ENCODE results near the gene UAP1.
"Not testable (repeated sequence)": the region's sequence is repeated elsewhere in the genome, so short reads cannot be mapped to it uniquely, and the experiment has no call there.

UAP1 gene

DNA sequence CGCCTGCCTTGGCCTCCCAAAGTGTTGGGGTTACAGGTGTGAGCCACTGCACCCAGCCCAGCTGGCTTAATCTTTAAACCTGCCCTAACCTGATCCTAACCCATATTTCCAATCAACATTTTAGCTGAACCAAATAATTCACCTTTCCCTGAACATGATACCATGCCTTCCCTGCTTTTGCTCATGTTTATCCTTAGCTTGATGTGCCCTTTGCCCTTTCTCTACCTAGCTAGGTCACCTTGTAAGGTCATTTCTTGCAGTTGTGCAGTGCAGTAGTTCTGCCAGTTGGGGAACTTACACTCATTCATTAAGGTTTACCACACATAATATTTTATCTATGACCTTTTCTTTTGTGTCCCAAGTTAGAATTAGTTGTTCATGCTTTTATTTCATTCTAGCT lies 5.3 kb downstream of the UAP1 start:
- DNase-seq, result no peak

DNA sequence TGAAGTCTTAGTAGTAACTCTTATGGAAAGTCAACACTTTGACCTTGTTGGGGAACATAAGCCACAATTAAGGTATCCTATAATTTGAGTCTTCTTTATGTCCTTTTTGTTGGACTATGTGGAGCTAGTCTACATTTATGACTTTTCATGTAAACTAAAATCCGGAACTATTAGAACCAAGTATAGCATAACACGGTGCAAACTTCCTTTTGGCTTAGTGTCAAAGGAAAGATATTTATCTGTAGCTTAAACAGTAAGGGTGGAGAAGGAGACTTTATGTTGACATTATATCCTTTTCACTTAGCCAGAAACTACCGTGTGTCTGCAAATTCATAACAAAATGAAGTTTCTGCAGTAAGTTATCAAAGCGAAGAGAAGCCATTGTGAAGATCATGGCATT lies 7.3 kb downstream of the UAP1 start:
- no peak for DNase-seq

DNA sequence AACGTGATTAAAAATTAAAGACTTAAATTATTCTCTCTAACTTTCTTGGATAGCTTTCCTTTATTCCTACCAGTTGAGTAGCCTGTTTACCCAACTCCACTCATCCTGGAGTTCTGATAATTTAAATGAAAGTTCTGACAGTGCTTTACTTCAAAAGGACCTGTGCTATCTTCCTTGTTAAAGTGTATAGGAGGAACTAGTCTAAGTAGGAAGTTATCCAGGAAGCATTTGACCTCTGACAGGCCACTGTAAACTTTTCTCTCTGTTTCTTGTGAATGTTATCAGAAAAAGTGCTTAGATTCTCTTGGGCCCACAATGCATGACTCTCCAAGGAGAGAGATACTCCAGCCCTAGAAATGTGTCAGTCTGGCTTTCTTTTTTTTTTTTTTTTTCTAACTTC lies 9.2 kb downstream of the UAP1 start:
- DNase-seq, result no peak

DNA sequence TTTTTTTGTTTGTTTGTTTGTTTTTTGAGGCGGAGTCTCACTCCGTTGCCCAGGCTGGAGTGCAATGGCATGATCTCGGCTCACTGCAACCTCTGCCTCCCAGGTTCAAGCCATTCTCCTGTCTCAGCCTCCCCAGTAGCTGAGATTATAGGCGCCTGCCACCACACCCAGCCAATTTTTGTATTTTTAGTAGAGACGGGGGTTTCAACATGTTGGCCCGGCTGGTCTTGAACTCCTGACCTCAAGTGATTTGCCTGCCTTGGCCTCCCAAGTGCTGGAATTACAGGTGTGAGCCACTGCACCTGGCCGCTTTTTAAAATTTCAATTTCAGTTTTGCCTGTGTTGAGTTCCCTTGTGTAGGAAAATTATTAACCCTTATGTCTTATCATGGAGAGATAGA lies 9.6 kb downstream of the UAP1 start:
- DNase-seq, result not testable (repeated sequence)

DNA sequence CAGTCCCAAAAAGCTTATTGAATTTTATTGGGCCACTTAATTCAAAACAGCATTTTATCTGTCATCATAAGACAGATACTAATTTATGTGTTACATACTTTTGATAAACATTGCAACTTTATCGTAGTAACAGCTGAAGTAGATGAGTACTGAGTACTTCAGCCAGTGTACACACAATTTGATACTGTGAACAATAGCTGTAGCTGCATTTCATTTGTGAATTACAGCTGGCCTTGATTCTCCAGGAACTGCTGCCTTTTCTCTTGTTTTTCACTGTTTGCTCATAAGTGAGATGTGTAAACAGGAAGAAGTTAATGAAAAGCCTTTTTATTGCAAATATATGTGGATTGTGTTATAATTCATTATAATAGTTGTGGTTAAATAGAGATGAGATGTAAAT lies 10.2 kb downstream of the UAP1 start:
- DNase-seq, result no peak

DNA sequence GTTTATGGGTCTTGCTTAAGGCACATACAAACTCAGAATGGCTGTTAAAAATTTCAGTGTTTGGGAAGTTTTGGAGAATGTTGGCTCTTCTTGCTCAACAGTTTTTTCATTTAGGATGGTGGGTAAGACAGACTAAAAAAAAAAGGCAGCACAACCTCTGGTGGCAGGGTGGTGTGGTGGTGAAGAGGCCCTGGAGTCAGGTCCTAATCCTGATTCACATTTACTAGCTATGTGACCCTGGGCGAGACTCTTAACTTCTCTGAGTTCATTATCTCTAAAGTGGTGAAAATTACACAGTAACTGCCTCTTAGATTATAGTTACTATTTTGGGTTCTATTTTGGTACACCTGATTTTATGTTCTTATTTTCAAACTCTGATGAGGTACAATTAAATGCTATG lies 11.6 kb downstream of the UAP1 start:
- no peak for DNase-seq

DNA sequence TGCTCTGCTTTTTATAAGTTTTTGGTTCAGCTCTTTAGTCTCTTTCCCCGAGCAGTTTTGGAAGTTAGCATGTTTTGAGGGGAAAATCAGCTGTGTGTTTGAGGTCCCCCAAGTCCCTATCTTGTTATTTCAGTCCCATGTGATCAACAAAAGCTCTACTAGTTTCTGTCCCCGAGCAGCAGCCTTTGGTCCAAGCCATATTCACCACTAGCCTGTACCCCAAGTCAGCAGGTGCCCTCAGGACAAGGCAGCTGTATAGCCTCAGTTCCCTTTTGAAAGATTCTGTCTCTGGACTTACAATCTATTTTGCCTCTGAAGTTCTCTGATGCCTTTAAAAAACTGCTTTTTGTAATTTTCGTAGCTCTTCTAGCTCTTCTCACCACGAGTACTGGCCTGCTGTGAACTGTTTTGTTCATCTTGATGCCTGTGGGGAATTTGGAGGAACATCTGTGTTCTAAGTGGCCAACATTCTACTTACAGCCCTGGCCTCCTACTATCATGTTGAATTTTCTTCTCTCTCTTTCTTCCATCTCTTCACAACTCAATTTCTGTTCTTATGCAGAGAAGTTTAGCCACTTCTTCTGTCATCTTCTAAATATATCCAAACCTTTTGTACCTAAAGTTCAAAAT lies 16.7 kb downstream of the UAP1 start:
- DNase-seq, result no peak

DNA sequence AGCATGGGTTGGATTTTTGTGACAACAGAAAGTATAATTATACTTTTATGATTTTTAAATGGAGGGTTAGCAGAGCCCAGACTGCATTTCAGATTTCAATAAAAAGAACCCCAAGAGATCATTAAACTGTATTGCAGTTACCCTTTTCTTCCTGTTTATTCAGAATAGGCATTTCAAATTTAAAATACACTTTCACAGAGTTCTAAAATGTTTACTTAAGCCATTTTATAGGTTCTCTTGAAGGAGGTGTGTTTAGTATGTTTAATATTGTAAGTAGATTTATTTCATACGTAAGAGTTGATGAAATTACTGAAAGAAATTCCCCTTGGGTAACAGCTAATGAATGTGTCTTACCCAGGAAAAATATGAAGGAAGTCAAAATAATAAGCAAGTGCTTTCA lies 17.4 kb downstream of the UAP1 start:
- DNase-seq, result no peak

DNA sequence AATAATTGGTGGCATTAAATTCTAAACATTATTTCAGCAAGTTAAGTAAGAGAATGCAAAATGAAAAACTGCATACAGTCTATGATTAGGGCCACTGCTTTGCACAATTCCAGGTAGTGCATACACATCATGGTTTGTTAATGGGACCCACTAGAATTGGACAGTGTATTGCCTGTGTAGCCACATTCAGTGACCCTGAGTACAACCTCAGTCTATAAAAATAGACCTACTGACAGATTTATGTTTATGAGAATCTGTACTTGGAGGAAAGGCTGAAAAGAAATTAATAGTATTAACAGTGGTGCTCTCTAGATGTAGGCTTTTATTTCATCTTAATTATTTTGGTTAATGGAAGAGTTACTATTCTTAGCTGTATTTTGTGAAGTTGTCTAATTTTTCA lies 18.8 kb downstream of the UAP1 start:
- no peak for DNase-seq

DNA sequence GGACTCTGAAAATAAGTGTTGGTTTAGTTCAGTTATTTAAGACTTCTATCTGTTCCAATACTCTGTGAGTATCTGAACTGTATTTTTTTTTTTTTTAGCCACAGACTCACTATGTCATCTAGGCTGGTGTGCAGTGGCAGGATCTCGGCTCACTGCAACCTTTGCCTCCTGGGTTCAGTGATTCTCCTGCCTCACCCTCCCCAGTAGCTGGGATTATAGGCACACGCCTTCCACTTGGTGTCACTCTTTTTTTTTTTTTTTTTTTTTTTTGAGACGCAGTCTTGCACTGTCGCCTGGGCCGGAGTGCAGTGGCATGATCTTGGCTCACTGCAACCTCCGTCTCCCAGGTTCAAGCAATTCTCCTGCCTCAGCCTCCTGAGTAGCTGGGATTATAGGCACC lies 21.4 kb downstream of the UAP1 start:
- not testable (repeated sequence) for DNase-seq

DNA sequence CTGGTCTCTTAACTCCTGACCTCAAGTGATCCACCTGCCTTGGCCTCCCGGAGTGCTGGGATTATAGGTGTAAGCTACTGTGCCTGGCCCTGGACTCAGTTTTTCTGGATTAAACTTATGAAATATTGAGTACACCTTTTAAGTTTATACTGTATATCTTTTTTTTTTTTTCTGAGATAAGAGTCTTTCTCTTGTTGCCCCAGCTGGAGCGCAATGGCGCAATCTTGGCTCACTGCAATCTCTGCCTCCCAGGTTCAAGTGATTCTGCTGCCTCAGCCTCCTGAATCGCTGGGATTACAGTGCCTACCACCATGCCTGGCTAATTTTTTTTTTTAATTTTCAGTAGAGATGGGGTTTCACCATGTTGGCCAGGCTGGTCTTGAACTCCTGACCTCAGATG lies 23.6 kb downstream of the UAP1 start:
- not testable (repeated sequence) for DNase-seq

DNA sequence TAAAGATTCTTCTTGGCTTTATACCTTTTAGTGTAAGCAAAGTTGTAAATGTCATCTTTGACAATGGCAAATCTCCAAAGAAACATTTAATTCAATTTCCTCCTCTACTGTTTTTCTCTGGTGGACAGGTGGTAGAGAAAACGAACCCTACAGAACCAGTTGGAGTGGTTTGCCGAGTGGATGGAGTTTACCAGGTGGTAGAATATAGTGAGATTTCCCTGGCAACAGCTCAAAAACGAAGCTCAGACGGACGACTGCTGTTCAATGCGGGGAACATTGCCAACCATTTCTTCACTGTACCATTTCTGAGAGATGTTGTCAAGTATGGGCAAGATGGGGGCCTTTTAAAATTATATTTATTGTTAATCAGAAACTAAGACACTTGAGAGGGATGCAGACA lies 25.8 kb downstream of the UAP1 start:
- DNase-seq, result no peak

DNA sequence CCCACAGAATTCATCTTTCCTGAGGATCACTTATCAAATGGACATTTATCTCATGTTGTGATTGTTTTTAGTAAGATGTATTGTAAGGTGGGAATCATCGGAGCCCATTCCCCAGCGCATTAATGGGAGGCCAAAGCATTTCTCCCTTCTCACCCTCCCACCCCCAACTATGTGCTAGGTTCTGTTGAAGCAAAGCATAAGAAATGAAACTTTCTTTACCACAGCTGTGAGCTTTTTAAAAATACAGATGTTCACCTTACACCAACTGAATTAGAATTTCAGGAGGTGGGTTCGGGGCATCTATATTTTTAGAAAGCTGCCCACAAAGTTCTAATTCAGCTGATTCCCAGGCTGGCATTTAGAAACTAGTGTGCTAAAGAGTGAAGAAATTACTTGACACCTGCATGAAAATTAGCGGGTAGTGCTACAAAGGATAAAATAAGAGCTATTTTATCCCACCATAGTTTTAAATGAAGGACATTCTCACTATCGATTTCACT lies 26.3 kb downstream of the UAP1 start:
- no peak for DNase-seq

DNA sequence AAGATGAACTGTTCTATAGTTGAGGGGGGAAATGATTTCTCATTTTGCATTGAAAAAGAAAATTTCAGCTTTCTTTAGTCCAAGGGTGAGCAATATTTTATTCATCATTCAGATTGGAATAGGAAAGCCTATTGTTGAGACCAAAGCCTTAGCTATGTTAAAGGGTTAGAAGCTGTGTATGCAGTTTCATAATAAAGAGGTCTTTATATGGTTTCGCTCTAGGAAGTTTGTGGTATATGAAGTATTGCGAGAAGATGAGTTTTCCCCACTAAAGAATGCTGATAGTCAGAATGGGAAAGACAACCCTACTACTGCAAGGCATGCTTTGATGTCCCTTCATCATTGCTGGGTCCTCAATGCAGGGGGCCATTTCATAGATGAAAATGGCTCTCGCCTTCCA lies 28.6 kb downstream of the UAP1 start:
- DNase-seq, result no peak

DNA sequence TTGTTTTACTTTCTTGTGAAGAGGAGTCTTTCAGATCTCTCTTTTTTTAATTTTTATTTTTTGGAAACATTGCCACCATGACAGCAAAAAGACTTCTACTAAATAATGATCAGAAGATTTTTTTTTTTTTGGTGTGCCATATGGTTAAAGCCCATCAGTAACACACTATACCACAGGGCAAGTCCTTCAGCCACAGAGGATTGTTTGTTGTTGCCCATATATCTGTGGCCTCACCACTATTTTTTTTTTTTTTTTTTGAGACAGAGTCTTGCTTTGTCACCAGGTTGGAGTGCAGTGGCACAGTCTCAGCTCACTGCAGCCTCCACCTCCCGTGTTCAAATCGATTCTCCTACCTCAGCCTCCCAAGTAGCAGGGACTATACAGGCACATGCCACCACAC lies 29.2 kb downstream of the UAP1 start:
- DNase-seq, result no peak

DNA sequence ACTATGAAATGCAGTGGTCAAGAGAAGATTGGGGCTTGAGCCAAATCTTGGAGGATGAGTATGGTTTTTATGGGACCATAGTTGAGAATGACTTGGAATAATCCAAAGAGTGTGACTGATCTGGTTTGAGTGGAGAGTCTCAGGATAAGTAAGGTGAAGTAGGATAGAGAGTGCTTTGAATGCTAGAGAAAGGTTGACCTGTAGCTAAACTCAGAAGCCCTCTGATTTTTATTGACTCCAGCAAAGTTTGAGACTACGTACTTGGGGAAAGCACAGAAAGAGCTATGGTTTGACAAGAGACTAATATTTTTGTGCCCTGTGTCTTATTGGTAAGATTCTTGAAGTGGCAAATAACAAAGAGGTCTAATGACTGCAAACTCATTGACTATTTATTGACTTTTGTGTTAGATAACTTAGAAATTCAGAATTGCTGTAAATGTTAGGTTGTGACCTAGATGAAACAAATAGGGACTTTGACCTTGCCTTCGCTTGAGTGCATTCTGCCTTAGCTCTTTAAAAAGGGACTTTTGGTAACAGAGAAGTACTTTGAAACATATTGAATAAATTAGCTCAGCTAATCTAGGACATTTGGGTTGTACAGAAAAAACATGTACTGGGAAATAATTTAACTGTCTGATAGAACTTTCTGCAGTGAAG lies 35.1 kb downstream of the UAP1 start:
- DNase-seq, result no peak

DNA sequence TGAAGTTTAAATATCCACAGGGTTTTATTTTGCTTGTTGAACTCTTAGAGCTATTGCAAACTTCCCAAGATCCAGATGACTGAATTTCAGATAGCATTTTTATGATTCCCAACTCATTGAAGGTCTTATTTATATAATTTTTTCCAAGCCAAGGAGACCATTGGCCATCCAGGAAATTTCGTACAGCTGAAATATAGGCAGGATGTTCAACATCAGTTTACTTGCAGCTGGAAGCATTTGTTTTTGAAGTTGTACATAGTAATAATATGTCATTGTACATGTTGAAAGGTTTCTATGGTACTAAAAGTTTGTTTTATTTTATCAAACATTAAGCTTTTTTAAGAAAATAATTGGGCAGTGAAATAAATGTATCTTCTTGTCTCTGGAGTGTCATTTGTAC lies 37.9 kb downstream of the UAP1 start:
- DNase-seq, result no peak

DNA sequence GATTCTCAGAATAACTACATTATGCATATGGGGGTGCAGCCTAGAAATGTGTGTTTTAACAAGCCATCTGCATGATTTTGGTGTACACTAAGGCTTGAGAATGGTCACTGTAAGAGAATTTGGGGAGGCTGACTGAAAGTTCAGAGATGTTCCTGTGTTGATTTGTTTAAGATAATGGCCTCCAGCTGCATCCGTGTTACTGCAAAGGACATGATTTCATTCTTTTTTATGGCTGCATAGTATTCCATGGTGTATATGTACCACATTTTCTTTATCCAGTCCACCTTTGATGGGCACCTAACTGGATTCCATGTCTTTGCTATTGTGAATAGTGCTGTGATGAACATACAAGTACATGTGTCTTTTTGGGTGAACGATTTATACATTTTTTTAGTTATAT lies 41.6 kb downstream of the UAP1 start:
- DNase-seq, result not testable (repeated sequence)

DNA sequence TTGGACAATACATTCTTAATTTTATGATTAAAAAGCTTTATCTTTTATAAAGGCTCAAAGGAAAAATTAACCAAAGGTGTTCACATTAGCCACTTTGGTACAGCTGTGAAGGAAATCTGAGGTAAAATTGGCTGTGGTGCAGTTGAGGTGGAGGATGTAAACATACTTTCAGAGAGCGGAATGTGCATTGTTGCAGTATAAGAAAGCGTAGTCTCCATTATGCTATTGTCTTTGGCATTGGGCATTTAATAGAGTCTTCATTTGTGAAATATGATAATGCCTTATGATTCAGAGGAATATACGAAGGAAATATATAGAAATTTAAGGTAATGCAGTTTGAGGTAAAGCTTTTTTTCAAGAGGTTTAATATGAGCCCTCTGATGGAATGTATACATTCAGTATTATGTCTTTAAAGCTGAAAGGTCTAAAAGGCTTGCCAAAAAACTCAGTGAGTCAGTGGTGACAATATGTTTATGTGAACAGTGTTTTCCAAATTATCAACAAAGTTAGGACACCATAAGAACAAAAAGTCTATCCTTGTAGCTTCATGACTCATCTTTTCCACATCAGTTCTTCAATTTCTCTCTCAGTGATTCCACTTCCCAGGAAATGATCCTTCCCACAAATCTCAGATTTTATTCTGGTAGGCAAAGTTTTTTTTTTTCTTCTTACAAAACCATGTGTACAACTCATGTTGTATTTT lies 43.9 kb downstream of the UAP1 start:
- DNase-seq, result no peak

DNA sequence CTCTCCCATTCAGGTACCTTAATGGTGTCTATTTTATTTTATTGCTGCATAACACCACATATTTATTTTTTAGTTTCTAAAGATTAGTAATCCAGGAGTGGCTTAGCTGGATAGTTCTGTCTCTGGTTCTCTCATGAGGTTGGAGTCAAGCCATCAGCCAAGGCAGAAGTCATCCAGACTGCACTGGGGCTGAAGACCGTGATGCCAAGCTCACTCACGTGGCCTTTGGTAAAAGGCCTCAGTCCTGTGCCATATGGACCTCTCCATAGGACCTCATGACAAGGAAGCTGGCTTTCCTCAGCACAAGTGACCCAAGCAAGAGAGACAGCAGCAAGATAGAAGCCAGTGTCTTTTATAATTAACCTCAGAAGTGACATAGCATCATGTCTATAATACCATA lies 47.8 kb downstream of the UAP1 start:
- no peak for DNase-seq

DNA sequence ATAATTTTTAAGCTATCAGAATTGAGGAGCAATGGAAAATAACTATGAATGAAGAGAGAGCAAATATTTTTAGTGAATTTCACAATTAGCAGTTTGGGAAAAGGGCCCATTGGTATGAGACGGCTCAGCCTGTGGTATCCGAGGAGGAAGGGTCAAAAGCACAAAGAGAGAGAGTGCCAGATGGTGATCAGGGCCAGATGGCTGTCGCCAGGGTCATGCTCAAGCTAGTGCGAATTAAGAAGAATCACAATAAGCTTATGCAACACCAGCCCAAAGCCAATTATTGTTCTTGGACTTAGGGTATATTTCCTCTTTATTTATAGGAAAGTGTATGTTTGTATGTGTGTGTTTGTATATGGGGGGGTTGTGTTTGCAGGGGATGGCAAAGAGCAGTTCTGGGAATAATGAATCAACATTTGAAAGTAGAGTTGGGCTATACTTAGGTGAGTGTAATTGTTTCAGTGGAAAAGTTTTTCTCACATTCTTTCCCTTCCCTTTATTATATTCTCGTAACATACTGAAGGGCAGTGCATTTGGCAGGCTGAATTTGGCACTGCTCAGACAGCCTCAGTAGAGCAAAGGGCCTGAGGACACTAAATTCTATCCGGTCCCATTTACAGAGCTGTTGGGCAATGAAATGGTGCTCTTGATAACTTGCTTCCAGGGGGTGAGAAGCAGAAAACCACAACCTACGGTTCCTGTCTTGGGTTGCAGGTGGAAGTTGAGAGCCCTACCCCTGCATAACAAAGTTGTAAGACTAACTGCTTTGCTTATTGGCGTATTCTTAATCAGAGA lies 51.3 kb downstream of the UAP1 start:
- DNase-seq, result no peak

DNA sequence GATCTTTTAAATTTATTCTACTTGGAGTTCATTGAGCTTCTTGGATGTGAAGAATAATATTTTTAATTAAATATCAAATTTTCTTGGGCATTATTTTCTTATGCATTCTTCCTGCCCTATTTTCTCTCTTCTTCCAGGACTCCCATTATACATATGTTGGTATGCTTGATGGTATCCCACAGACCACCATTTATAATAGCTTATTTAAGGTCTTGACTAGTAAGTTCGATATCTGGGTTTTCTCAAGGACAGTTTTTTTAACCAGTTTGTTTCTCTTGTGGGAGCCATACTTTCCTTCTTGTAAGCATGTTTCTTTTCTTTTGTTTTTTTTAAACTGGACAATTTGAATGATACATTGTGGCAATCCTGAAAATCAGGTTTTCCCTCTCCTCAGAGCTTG lies 55.3 kb downstream of the UAP1 start:
- no peak for DNase-seq

DNA sequence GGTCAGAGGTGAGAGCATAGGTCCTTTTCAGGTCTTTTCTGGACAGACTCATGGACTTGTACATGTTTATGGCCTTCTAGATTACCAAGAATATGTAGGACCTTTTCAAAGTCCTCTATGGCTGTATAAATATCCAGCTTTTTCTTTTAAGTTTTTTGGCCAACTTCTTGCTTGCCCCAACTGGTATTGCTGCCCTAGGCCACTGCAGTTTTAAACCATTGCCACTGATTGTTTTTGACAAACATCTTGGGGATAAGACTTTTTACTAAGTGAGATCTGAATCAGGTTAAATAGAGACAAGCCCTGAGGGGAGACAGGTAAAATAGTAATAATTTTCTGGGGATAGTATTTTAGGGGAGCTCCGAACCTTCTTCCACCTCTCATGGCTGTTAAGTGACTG lies 56.0 kb downstream of the UAP1 start:
- DNase-seq, result no peak

DNA sequence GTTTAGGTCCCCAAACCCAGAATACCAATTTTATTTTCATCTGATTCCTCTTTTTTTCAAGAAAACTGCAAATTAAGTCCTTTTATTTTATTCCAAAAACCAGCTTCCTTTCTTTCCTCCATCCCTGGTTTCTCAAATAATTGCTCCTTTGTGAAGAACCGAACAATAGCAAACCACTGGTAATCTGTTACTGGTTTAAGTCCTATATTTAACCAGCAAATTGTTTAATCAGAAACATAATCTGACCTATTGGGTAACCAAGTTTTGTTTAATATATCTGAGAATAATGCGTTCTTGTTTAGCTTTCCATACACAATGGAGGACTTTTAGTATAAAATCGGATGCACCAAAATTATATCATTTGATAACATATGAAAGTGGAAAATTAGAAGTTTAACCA lies 57.6 kb downstream of the UAP1 start:
- no peak for DNase-seq
